Measurements from ENCODE around the gene C1orf198. TPM values are rescaled to one million over a fixed set of nuclear protein-coding genes. Genes with fewer than 3 reads are reported as not detected.

C1orf198 gene
- total and polyA plus RNA-seq, 2 of the 4 experiments (the other 2 are of a cell fraction), result 67.4 to 76.2 TPM

DNA sequence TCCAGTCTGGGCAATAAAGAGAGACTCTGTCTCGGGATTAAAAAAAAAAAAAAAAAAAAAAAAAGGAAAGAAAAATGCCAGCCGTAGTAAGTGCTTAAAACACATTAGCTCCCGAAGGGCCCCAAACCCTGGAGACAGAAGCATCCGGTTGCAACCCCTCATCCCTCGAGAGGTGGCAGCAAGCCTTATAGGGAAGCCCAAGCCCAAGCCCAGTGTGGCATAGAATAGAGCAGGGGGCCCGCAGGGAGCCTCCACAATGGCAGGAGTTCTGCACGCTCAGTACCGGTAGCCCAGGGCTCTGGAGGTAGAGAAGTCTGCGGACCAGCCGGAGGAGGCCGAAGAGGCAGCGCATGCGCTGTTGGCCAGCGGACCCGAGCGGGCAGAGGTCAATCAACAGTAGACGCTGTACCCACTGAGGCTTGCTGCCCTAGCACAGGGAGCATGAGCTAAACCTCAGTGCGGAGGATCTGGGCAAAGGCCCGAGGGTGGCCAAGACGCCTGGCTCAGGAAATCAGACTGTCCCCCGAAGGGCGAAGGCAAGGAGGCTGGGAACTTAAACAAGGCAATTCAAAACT lies 34.1 kb upstream of the C1orf198 start:
- Histone ChIP-seq H3K4me1 (ENCODE audit: control insufficient read depth, insufficient read depth, low read length) (peaks cover 10% of the 10 kb centered on the region), H3K9ac (ENCODE audit: low read depth, low read length) (no peak overlapping the region), H3K4me2 (ENCODE audit: low read depth, low read length) (no peak overlapping the region), H3K9me3 (ENCODE audit: control insufficient read depth, insufficient read depth, low read length) (no peaks in the 10 kb centered on the region), H4K20me1 (ENCODE audit: insufficient read depth, low read length) (no peaks in the 10 kb centered on the region), H3K14ac (replicated peaks; ENCODE audit: low read depth, low read length) (no peak overlapping the region), H3K4me3 (ENCODE audit: insufficient read depth, low read depth, low read length) (no peak overlapping the region), H3K9me1 (ENCODE audit: insufficient read depth, low read length) (no peaks in the 10 kb centered on the region; the same call in 1 of the 2 replicates), H2BK20ac (ENCODE audit: low read depth, low read length) (no peak overlapping the region), H2AK5ac (ENCODE audit: low read depth, low read length) (peak overlapping the region; percentile 35), H4K5ac (ENCODE audit: low read depth, low read length) (no peak overlapping the region), H3K18ac (ENCODE audit: low read depth, low read length) (no peak overlapping the region; the same call in 1 of the 2 replicates), H4K8ac (ENCODE audit: low read depth in 2 of 2, low read length in 2 of 2) (no peak overlapping the region), H2AFZ (replicated peaks; ENCODE audit: low read length, poor library complexity) (no peak overlapping the region), H3K4ac (ENCODE audit: low read depth, low read length) (no peak overlapping the region), H2AK9ac (replicated peaks; ENCODE audit: low read depth, low read length, poor library complexity) (no peak overlapping the region), H3K79me1 (ENCODE audit: low read depth in 1 of 2, low read length in 2 of 2) (no peaks in the 10 kb centered on the region), H3K27ac (ENCODE audit: insufficient read depth, low read length) (no peak overlapping the region), H2BK5ac (ENCODE audit: low read depth, low read length, poor library complexity, severe bottlenecking) (no peak overlapping the region), H4K91ac (ENCODE audit: insufficient read depth, low read depth, low read length) (no peak overlapping the region; the same call in 1 of the 2 replicates), H2BK15ac (ENCODE audit: low read depth, low read length) (no peak overlapping the region), H3K23ac (ENCODE audit: low read depth, low read length) (no peak overlapping the region), H3K56ac (ENCODE audit: extremely low read depth, insufficient read depth, low read length) (no peak overlapping the region), H3K27me3 (ENCODE audit: control insufficient read depth, insufficient read depth, low read length) (no peaks in the 10 kb centered on the region), H2BK120ac (ENCODE audit: low read depth, low read length) (no peak overlapping the region; the same call in 1 of the 2 replicates), H3K36me3 (ENCODE audit: control insufficient read depth, insufficient read depth, low read length) (no peaks in the 10 kb centered on the region)
- in situ Hi-C loops (cut with MboI; ENCODE audit: low sequenced_read_pairs), result no loop called here
- DNase-seq (no peak), ATAC-seq (ENCODE audit: low read depth) (no peak)
- ChIA-PET CTCF (no interaction called here), POLR2A (ENCODE audit: unreplicated experiment) (no interaction called here)
- dilution Hi-C loops (cut with HindIII; ENCODE audit: low sequenced_read_pairs, unreplicated experiment), result no loop called here
- 97% methylated on average over 14 of the region's 22 CpGs; no CpG with 5 or more reads in 1 of the 2 experiments for WGBS, 2 experiments (ENCODE audit: extremely low coverage in 2 of 2, insufficient read length in 1 of 2)
- TF ChIP-seq NFE2L2 (IDR thresholded peaks at IDR 0.05; ENCODE audit: low read depth, low read length) (no peak), FOS (IDR thresholded peaks at IDR 0.05; ENCODE audit: low read depth, low read length) (no peak), MAFK (IDR thresholded peaks at IDR 0.05; ENCODE audit: low read depth, low read length) (no peak)
- TF ChIP-seq, protein P1, sequence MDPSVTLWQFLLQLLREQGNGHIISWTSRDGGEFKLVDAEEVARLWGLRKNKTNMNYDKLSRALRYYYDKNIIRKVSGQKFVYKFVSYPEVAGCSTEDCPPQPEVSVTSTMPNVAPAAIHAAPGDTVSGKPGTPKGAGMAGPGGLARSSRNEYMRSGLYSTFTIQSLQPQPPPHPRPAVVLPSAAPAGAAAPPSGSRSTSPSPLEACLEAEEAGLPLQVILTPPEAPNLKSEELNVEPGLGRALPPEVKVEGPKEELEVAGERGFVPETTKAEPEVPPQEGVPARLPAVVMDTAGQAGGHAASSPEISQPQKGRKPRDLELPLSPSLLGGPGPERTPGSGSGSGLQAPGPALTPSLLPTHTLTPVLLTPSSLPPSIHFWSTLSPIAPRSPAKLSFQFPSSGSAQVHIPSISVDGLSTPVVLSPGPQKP (IDR thresholded peaks at IDR 0.05; ENCODE audit: borderline replicate concordance, low read depth, low read length), result no peak
- intact Hi-C loops (cut with micrococcal nuclease), result no loop called here
- BruUV-seq (replicated peaks), result no TSS peak

All from IMR-90 (cell line).